HG02798 (cell line): Measurements from ENCODE around the gene OLAH.
A peak's percentile ranks its signal among the peaks of the same experiment; 100 is the strongest.
"Not testable (repeated sequence)": the region's sequence is repeated elsewhere in the genome, so short reads cannot be mapped to it uniquely, and the experiment has no call there.

Experiments used
- ATAC-seq: cut with Tn5 transposase; IDR thresholded peaks from one replicate; pipeline ENCODE4 v1.9.1; 2021; ENCODE audit warnings: mild to moderate bottlenecking; ENCODE audit not compliant: unreplicated experiment, poor library complexity

The OLAH gene

DNA sequence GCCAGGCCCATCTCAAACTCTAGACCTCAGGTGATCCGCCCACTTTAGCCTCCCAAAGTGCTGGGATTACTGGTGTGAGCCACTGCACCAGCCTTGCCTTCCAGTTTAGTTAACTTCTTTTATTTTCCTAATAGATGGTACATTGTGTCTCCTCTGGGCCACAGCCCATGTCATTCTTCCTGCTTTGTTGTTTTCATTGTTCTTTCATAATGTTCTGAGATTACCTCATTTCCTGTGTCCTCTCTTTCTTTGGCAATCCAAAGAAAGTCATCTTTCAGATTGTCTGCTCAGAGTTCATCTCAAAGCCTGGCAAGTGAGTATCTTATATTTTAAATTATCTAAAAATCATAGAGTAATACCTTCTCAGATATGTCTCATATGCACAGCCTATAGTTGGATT is at the start of gene OLAH:
TSS of gene OLAH (plus strand) at position 270 of the 400 bp plus-strand sequence. CDS start 3,346 bp downstream, outside the sequence.
- ATAC-seq = no peak

DNA sequence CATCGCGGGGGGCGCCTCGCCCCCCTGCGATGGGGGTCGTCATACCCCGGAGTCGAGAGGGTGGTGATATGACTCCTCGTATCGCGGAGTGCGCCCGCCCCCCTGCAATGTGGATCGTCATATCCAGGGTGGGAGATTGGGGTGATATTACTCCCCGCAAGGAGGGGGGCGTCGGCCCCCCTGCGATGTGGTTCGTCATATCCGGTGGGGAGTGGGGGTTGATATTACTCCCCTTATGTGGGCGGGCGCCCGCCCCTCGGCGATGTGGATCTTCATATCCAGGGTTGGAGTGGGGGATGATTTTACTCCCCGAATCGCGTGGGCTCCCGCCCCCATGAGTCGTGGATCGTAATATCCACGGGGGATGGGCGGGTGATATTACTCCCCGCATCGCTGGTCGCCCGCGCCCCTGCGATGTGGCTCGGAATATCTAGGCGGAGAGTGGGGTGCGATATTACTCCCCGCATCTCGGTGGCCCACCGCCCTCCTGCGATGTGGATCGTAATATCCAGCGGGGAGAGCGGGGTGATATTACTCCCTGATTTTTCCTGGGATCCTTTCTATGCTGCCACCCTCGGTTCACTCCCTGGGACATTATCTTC is 47.7 kb upstream of the OLAH start:
- ATAC-seq = no peak

DNA sequence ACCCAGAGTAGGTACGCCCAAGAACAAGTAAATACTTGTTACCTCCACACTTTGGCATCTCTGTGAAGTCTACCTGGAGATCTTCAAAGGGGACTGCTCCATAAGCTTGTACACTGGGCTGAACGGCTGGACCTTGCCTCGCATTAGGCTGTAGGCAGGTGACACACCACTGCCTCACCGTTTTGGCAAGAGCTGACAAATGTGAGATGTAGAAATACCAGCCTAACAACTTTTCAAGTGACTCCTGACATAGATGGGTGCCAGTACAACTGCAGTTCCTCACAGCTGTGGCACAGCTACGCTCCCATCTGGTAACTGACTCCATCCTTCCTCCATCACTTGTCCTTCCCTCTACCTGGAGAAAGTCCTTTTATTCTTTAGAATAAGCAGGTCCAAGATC is 30.2 kb upstream of the OLAH start:
- not testable (repeated sequence) for ATAC-seq

DNA sequence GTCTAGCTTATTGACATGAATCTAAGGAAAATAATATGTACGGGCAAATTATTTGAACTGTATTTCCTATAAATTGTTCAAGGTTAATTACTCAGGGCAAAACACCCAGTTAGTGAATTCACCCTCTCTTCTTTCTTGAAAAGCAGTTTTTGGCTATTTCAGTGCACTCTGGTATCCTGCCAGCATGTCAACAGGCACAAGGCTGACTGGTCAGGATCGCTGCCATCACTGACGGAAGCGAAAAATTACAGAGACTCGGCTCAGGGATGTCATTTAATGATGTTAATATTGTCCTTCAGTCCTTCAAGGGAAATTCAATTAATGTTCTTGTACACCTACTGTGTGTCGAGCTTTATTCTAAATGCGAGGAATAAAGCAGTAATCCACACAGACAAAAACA is 28.3 kb upstream of the OLAH start:
- no peak for ATAC-seq

DNA sequence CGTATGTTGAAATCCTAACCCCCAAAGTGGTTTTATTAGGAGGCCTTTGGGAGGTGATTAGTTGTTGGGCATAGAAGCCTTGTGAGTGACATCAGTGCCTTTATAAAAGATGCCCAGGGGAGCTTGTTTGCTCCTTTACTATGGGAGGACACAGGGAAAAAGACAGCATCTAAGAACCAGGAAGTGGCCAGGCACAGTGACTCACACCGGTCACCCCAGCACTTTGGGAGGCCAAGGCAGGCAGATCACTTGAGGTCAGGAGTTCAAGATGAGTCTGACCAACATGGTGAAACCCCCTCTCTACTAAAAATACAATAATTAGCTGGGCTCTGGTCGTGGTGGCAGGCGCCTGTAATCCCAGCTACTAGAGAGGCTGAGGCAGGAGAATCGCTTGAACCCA is 22.8 kb upstream of the OLAH start:
- ATAC-seq = not testable (repeated sequence)

DNA sequence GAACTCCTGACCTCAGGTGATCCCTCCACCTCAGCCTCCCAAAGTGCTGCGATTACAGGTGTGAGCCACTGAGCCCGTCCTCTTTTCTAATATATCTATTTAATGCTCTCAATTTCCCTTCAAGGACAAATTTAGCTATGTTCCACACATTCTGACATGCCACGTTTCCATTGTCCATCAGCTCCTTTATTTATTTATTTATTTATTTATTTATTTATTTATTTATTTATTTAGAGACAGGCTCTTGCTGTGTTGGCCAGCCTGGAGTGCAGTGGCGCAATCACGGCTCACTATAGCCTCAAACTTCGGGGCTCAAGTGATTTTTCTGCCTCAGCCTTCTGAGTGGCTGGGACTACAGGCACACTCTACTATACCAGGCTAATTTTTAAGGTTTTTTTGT is 20.7 kb upstream of the OLAH start:
- ATAC-seq = not testable (repeated sequence)

DNA sequence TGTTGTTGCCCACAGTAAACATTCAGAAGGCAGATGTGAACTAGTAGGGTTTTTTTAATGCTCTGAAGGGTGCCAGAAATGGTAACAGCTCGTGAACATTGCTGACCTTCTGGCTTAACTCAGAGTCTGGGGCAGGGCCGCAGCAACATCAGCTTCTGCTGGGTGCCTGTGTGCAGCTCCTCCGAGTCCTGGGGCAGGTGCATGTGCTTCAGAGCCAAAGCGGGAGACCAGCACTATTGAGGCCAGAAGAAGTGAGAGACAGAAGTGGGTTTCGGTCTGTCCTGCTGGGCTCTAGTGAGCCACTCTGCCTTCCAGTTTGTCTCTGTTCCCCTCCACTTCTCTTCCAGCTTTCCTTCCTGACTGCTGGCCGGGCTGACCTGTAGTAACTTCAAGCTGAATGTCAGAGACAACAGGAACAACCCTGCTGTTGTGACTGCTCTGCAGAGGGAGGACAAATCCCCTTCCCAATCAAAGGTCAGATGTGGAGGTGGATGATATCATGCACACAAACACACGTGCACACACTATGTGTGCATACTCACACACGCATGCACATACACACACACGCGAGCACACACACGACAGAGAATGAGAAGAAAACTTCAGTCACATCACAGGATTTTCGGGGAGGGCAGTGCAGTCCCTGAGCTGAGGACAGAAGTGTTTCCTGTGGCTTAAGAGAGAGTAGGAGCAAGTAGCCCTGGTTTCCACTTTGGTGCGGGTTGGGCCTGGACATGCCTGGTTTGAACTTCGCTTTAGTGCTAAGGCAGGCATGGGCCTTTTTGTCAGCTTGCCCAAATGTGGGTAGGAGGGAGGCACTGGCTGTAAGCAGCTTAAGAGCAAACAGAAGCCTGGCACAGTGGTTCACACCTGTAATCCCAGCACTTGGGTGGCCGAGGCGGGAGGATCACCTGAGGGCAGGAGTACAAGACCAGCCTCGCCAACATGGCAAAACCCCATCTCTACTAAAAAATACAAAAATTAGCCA is 19.4 kb upstream of the OLAH start:
- ATAC-seq = not testable (repeated sequence)

DNA sequence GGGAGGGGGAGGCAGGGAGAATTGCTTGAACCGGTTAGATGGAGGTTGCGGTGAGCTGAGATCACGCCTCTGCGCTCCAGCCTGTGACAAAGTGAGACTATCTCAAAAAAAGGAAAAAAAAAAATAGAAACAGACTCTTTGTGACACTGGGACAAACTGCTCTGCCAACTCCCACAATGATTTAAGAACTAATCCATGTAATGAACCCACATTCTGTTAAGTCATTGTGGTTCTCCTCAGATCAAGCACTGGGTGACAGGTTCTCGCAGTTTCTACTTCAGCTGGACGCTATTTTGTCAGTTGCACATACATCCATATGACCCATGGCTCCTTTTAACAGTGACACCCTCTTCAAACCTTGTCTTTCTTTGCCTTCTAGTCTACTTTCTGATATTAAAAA is 18.7 kb upstream of the OLAH start:
- not testable (repeated sequence) for ATAC-seq

DNA sequence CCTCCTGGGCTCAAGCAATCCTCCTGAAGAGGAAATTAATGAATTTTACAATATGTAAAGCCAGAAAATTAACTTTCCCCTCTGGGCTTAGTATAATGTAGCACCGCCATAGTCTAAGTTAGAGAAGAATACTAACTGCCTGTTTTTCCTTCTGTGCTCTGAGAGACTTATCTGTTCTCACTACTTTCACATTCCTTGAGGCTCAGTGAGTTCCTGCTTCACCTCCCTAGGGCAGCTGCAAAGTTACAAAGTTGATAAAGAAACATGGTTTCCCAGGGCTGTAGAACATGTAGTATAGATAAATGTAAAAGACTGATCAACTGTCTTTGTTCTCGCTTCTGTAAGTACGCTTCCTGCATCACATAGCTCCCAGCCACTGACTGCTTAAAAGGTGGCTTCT is 16.0 kb upstream of the OLAH start:
- no peak for ATAC-seq

DNA sequence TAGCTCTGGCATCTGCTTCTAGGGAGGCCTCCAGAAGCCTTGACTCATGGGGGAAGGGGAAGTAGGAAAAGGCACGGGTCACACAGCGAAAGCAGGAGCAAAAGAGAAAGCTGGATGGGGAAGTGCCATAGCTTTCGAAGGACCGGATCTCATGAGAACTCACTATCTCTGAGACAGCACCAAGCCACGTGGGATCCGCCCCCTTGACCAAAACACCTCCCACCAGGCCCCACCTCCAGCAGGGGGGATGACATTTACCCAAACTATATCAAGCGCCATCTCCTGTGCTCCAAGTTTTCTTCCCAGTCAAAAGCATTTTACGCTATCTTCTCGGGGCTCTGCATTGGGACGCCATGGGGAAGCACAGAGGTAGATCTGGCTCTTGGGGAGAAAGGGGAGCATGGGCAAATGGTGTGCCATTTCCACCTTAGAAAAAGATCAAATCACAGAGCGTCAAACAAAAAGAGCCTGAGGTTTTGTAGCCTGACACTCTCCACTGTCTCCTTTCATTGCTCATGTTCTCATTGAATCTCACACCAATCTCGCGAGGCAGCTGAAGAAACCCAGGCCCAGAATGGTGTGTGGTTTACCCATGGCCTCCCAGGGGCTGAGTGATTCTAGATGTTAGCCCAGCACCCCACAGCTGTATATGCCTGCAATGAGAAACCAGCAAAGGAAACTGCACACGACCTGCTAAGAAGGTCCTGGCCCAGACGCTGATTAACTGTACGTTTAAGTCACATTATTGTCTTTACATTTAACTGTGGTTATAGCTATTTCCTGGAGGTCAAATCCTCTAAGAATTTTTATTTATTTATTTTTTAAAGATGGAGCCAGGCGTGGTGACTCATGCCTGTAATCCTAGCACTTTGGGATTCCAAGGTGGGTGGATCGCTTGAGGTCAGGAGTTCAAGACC is 8.1 kb upstream of the OLAH start:
- no peak for ATAC-seq

DNA sequence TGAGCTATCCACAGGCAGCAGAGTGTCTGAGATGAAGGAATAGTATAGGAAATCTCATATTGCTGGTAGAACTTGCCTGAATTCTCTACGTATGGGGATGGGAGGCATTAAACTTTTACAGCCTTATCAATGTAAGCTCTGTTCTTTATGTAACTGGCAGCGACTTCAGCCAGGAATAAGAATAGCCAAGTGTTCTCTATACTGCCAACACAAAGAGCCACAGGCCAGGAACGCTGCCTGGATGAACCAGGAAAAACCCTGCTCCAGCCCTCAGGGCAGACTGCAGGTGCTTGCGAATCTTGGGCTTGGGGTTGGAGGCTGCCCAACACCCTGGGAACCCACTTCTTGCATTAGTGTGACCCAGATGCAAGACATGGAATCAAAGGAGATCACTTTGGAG is 6.1 kb upstream of the OLAH start:
- ATAC-seq = no peak

DNA sequence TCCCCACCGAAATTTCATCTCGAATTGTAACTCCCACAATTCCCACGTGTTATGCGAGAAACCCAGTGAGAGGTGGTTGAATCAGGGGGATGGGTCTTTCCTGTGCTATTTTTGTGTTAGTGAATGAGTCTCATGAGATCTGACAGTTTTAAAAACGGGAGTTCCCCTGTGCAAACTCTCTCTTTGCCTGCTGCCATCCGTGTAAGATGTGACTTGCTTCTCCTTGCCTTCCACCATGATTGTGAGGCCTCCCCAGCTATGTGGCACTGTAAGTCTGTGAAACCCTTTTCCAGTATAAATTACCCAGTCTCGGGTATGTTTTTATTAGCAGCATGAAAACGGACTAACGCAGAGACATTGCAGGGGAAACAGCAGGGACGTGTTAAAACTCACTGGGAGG is 5.3 kb upstream of the OLAH start:
- ATAC-seq = no peak

DNA sequence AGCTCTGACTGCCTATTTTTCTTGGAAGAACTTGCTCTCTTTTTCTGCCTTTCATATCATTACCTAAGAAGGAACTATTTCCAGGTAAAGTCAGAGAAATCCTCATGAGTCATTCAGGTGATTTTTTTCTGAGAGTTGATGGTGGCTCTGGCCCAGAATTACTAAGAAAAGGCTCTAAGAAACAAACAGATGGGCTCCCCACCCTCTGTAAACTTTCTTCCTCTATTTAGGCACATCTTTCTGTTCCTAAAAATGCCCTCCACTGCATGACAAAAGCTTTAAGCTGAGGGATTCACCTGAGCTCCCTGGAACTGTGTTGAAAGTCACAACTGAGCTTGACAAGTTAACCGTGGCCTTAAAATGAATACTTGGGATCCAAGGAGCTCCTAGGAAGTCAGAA is 1.6 kb downstream of the OLAH start:
- ATAC-seq = no peak

DNA sequence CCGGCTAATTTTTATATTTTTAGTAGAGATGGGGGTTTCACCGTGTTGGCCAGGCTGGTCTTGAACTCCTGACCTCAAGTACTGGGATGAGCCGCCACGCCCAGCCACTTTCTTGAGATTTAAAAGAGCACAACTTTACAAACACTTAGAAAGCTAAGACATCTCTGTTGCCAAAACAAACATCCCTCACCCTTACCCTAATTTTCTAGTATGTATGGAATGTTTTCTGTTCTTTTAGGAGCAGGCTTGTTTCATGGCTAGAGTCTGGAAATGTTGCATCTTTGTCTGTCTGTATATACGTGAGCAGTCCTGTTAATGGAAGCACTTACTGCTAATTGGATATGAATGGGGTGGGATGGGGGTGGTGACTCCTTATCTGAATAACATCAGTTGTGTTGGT is 2.9 kb downstream of the OLAH start:
- no peak for ATAC-seq

DNA sequence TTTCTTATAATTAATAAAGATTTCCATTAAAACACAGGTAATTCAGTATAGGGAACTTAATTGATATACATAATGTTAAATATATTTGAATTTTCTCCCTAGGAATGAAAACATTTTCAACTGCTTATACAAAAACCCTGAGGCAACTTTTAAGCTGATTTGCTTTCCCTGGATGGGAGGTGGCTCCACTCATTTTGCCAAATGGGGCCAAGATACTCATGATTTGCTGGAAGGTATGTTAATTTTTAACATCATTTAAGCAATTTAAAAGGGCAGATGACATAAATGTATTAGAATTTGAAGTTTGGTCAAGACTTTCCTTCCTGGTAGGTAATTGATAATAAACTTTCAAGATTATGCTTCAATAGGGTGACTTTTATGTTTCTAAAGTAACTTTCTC is 5.8 kb downstream of the OLAH start:
- ATAC-seq = no peak

DNA sequence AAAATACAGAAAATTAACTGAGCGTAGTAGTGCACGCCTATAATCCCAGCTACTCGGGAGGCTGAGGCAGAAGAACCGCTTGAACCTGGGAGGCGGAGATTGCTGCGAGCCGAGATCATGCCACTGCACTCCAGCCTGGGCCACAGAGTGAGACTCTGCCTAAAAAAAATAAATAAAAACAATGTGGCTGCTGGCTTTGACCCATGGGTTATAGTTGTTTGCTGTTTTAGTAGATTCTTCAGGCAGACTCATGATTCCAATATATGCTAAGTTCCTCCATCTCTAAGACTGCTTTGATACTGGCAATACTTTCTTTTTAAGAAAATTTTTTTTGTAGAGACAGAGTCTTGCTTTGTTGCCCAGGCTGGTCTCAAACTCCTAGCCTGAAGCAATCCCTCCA is 8.4 kb downstream of the OLAH start:
- ATAC-seq = no peak

DNA sequence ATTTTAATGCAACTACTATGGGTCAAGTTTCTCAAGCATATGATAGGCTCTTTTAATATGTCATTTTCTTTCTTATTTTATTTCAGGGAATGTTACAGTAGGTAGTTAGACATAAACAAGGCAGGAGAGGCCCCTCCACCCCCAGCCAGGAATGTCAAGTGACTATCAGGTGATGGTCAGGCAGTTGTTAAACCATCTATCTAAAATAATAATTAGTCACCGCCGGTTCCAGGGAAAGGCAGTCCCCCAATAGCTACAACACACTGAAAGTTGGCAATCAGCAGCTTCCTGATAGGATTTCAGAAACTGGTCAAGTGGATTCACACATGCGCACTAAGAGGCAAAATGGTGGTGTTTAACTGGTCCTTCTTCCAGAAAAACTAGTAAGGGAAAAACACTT is 9.3 kb downstream of the OLAH start:
- ATAC-seq = no peak

DNA sequence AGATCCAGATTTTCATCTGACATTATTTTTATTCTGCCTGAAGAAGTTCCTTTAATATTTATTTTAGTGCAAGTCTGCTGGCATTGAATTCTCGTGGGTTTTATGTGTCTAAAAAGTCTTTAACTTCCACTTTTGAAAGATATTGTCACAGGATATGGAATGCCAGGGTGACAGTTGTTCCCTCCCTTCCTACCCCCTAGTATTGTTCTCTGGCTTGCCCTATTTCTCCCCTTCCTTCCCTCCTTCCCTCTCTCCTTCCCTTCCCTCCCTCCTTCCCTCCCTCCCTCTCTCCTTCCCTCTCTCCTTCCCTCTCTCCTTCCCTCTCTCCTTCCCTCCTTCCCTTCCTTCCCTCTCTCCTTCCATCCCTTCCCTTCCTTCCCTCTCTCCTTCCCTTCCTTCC is 14.9 kb downstream of the OLAH start:
- ATAC-seq = no peak

DNA sequence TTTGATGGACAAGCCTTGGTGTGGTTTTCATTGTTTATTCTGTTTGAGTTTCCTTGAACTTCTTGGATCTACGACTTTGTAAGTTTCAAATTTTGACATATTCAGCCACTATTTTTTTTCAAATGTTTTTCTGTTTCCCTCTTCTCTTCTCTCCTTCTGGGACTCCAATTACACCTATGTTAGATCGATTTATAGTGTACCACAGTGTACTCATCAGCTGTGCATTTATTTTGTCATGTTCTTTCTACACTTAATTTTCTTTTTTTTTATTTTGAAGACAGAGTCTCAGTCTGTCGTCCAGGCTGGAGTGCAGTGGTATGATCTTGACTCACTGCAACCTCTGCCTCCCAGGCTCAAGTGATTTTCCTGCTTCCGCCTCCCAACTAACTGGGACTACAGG is 16.2 kb downstream of the OLAH start:
- no peak for ATAC-seq

DNA sequence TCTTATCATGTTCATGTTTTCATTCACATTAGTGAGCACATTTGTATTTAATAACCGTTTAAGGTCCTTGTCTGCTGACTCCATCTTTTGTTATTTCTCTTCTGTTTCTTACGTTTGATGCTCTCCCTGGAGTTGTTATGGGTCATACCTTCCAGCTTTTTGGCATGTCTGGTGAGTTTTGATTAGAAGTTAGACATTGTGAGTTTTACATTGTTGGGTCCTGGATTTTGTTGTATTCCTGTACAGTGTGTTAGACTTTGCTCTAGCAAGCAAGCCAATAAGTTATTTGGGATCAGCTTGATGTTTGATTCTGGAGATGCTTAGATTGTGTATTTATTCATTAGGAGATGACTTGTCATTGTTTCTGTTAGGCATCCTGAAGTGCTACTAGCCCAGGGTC is 16.9 kb downstream of the OLAH start:
- ATAC-seq = no peak

DNA sequence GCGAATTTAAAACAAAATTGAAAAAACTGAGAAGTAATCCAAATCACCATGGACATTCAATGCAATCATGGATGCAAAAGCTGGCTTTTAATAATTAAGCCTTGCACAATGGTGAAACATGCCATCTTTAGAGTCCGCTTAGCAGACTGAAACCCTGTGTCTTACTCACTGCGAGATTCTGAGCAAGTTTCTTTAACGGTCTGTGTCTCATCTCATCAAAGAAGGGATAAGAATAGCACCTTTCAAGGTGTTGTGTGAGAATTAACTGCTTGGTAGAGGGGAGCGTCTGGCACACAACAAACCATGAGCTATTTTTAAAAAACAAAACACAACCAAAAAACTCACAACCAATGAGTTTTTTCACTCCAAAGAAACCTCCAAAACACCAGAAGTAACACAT is 23.4 kb downstream of the OLAH start:
- ATAC-seq = peak; percentile 75
